MM.1S (cell line): Measurements from ENCODE around the gene TMEM258.

Experiments
- DNase-seq: peaks from one replicate; pipeline ENCODE4 v3.0.0-alpha.2; 2015
- H2AFZ ChIP-seq: fragments of 300-600 bp; sonication (generic); 2 replicates; pipeline ENCODE4 v1.6.0; 2016; ENCODE audit warnings: antibody characterized with exemption, low read length
- H3F3A ChIP-seq: fragments of 300-600 bp; sonication (generic); 2 replicates; pipeline ENCODE4 v1.6.1; 2016; ENCODE audit warnings: mild to moderate bottlenecking, antibody characterized with exemption, low read length, moderate library complexity, mixed read lengths; ENCODE audit not compliant: insufficient read depth
- H3K27ac ChIP-seq: fragments of 300-600 bp; sonication (generic); 2 replicates; pipeline ENCODE4 v1.5.1; 2016; ENCODE audit warnings: mild to moderate bottlenecking, low read length
- H3K27me3 ChIP-seq: fragments of 300-600 bp; sonication (generic); replicated peaks from 2 replicates; pipeline ENCODE4 v1.6.0; 2016; ENCODE audit warnings: low read length; ENCODE audit not compliant: insufficient read depth
- H3K36me3 ChIP-seq: fragments of 300-600 bp; sonication (generic); replicated peaks from 2 replicates; pipeline ENCODE4 v1.6.1; 2016; ENCODE audit warnings: mild to moderate bottlenecking, low read length, mixed read lengths; ENCODE audit not compliant: insufficient read depth
- H3K4me1 ChIP-seq: fragments of 300-600 bp; sonication (generic); 2 replicates; pipeline ENCODE4 v1.6.1; 2016; ENCODE audit warnings: low read length, mixed read lengths
- H3K4me2 ChIP-seq: fragments of 300-600 bp; sonication (generic); 2 replicates; pipeline ENCODE4 v1.6.0; 2016; ENCODE audit warnings: low read depth, low read length
- H3K4me3 ChIP-seq: fragments of 300-600 bp; sonication (generic); 2 replicates; pipeline ENCODE4 v1.5.1; 2016; ENCODE audit warnings: low read length, mixed read lengths
- H3K79me2 ChIP-seq: fragments of 300-600 bp; sonication (generic); 2 replicates; pipeline ENCODE4 v1.6.1; 2016; ENCODE audit warnings: mixed run types, low read length, mixed read lengths
- H3K9ac ChIP-seq: fragments of 300-600 bp; sonication (generic); 2 replicates; pipeline ENCODE4 v1.6.1; 2016; ENCODE audit warnings: low read length, mixed read lengths
- H3K9me2 ChIP-seq: fragments of 300-600 bp; sonication (generic); replicated peaks from 2 replicates; pipeline ENCODE4 v1.6.1; 2016; ENCODE audit warnings: mild to moderate bottlenecking, low read length, mixed read lengths; ENCODE audit not compliant: insufficient read depth
- H3K9me3 ChIP-seq: fragments of 300-600 bp; sonication (generic); replicated peaks from 2 replicates; pipeline ENCODE4 v1.6.1; 2016; ENCODE audit warnings: mild to moderate bottlenecking, low read length, mixed read lengths; ENCODE audit not compliant: insufficient read depth
- H4K20me1 ChIP-seq: fragments of 300-600 bp; sonication (generic); 2 replicates; pipeline ENCODE4 v1.6.1; 2016; ENCODE audit warnings: mild to moderate bottlenecking, low read length, moderate library complexity, mixed read lengths; ENCODE audit not compliant: insufficient read depth
- EZH2 ChIP-seq: fragments of 300-600 bp; sonication (generic); optimal IDR thresholded peaks from 2 replicates; pipeline ENCODE3; 2017; ENCODE audit warnings: low read depth, mild to moderate bottlenecking, antibody characterized with exemption, low read length, mixed read lengths
- EZH2phosphoT487 ChIP-seq: fragments of 300-600 bp; sonication (generic); IDR thresholded peaks from 2 replicates; pipeline ENCODE4 v1.6.1; 2018; ENCODE audit warnings: antibody characterized with exemption, low read length
- TF ChIP-seq, protein P1 (sequence below): fragments of 300-600 bp; sonication (generic); IDR thresholded peaks from 2 replicates; pipeline ENCODE4 v1.5.1; 2016; ENCODE audit warnings: antibody characterized with exemption, low read length, mixed read lengths

TMEM258 gene

DNA sequence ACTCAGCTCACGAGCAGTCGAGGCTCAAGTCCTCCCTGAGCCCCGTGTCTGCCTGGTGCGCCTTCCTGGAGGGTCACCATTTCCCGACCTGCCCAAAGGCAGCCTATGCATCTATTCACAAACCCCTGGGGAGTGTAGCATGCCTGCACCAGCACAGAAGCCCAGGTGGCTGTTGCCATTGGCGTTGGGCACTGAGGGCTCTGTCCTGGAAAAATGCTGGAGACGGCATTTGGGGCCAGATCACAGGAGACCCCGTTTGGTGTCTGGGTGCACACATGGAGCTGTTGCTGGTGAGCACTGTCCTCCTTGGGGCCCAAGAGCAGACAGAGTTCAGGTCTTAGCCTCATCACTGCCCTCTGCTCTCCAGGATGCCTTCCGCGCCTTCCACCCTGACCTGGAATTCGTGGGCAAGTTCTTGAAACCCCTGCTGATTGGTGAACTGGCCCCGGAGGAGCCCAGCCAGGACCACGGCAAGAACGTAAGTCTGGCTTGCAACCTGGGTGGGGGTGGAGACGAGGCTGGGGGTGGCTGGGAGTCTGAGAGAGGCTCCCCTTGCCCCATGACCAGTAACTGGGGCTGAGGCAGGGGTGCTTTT lies 45.1 kb upstream of the TMEM258 start:
- no peaks in the 10 kb centered on the region; the same call in 1 of the 2 replicates for H3K27me3 ChIP-seq
- no peaks in the 10 kb centered on the region for H3K79me2 ChIP-seq
- no peaks in the 10 kb centered on the region for H3K9me3 ChIP-seq
- no peak for TF ChIP-seq EZH2phosphoT487
- no peak for TF ChIP-seq EZH2
- TF ChIP-seq, protein P1, sequence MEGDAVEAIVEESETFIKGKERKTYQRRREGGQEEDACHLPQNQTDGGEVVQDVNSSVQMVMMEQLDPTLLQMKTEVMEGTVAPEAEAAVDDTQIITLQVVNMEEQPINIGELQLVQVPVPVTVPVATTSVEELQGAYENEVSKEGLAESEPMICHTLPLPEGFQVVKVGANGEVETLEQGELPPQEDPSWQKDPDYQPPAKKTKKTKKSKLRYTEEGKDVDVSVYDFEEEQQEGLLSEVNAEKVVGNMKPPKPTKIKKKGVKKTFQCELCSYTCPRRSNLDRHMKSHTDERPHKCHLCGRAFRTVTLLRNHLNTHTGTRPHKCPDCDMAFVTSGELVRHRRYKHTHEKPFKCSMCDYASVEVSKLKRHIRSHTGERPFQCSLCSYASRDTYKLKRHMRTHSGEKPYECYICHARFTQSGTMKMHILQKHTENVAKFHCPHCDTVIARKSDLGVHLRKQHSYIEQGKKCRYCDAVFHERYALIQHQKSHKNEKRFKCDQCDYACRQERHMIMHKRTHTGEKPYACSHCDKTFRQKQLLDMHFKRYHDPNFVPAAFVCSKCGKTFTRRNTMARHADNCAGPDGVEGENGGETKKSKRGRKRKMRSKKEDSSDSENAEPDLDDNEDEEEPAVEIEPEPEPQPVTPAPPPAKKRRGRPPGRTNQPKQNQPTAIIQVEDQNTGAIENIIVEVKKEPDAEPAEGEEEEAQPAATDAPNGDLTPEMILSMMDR, result no peak
- H3K4me3 ChIP-seq, result no peak overlapping the region
- H2AFZ ChIP-seq, result no peak overlapping the region
- DNase-seq, result no peak
- no peak overlapping the region for H3K4me2 ChIP-seq
- no peak overlapping the region for H3K27ac ChIP-seq
- H3F3A ChIP-seq, result 0 out of 2 replicates have a peak, but pooled peaks cover 3% of the 10 kb centered on the region
- no peaks in the 10 kb centered on the region for H3K36me3 ChIP-seq
- no peaks in the 10 kb centered on the region for H3K9me2 ChIP-seq
- H4K20me1 ChIP-seq, result no peaks in the 10 kb centered on the region
- H3K9ac ChIP-seq, result no peak overlapping the region
- H3K4me1 ChIP-seq, result peaks cover 15% of the 10 kb centered on the region

DNA sequence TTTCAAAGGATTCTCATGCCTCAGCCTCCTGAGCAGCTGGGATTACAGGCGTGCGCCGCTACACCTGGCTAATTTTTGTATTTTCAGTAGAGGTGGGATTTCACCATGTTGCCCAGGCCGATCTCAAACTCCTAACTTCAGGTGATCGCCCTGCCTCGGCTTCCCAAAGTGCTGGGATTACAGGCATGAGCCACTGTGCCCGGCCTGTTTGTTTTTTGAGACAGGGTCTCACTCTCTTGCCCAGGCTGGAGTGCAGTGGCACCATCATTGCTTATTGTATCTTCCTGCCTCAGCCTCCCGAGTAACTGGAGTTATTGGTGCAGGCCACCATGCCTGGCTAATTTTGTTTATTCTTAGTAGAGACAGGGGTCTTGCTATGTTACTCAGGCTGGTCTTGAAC lies 43.8 kb upstream of the TMEM258 start:
- no peaks in the 10 kb centered on the region for H3K36me3 ChIP-seq
- H3K9ac ChIP-seq, result no peak overlapping the region
- no peak overlapping the region for H3K27ac ChIP-seq
- H3F3A ChIP-seq, result 0 out of 2 replicates have a peak, but pooled peaks cover 3% of the 10 kb centered on the region
- no peak overlapping the region for H3K4me3 ChIP-seq
- H3K4me1 ChIP-seq, result peaks cover 21% of the 10 kb centered on the region
- no peaks in the 10 kb centered on the region for H3K9me3 ChIP-seq
- no peaks in the 10 kb centered on the region for H3K79me2 ChIP-seq
- TF ChIP-seq EZH2 (no peak), EZH2phosphoT487 (no peak)
- TF ChIP-seq, protein P1, result no peak
- no peak overlapping the region for H3K4me2 ChIP-seq
- H2AFZ ChIP-seq, result no peak overlapping the region
- no peak for DNase-seq
- H3K9me2 ChIP-seq, result no peaks in the 10 kb centered on the region
- H4K20me1 ChIP-seq, result no peaks in the 10 kb centered on the region
- H3K27me3 ChIP-seq, result no peaks in the 10 kb centered on the region; the same call in 1 of the 2 replicates

- 0 out of 2 replicates have a peak, but pooled peaks cover 3% of the 10 kb centered on the region for H3F3A ChIP-seq
- no peak overlapping the region for H3K4me3 ChIP-seq
- peak; percentile 77 for DNase-seq
- peak overlapping the region; percentile 64 for H2AFZ ChIP-seq
- TF ChIP-seq EZH2 (no peak), EZH2phosphoT487 (no peak)
- TF ChIP-seq, protein P1, result no peak
- no peaks in the 10 kb centered on the region for H3K9me2 ChIP-seq
- no peaks in the 10 kb centered on the region for H3K9me3 ChIP-seq
- H4K20me1 ChIP-seq, result no peaks in the 10 kb centered on the region
- no peaks in the 10 kb centered on the region for H3K36me3 ChIP-seq
- peaks cover 8% of the 10 kb centered on the region for H3K27me3 ChIP-seq
- peaks cover 21% of the 10 kb centered on the region for H3K4me1 ChIP-seq
- H3K9ac ChIP-seq, result no peak overlapping the region; the same call in 1 of the 2 replicates
- H3K27ac ChIP-seq, result peak overlapping the region; percentile 72; the same call in 1 of the 2 replicates
- H3K79me2 ChIP-seq, result no peaks in the 10 kb centered on the region
- peak overlapping the region; percentile 46 for H3K4me2 ChIP-seq
Measured at GRCh38 chr11:61834278-61835048, 42.1 kb upstream of the TMEM258 start.
